ENCODE data around the gene TBC1D2. TPM values are rescaled to one million over a fixed set of nuclear protein-coding genes. Genes with fewer than 3 reads are reported as not detected.

Gene TBC1D2
- total RNA-seq = 1.4 and 1.6 TPM in 2 replicates

GRCh38 chr9:98255578-98256296 lies at the start of gene TBC1D2:
TBC1D2 (minus strand) TSS chr9:98255649; CDS start chr9:98255541, 108 bp downstream.

GRCh38 chr9:98192503-98193335 lies 62.7 kb downstream of the TBC1D2 start, which contains the start of gene CORO2A:
CORO2A (minus strand) TSS chr9:98192637; CDS start chr9:98157660, 34,977 bp downstream.

Other genes starting within 250 kb of the TBC1D2 start
- gene NANS, start 198.9 kb downstream of the TBC1D2 start, total RNA-seq = 82.4 and 83.1 TPM in 2 replicates
- gene TRIM14, start 136.4 kb downstream of the TBC1D2 start, total RNA-seq = 0.95 and 1.1 TPM in 2 replicates
- 0.26 and 0.76 TPM in 2 replicates for gene CORO2A, start 63.0 kb downstream of the TBC1D2 start, total RNA-seq